Measurements from ENCODE around the gene LMBRD1. TPM values are rescaled to one million over a fixed set of nuclear protein-coding genes. Genes with fewer than 3 reads are reported as not detected.

Gene LMBRD1
- total and polyA plus RNA-seq, 2 experiments from 2014 or later, result 54.3 to 88.6 TPM

- Histone ChIP-seq H3K4me3 (no peak overlapping the region), H3K27me3 (no peaks in the 10 kb centered on the region), H3K27ac (no peak overlapping the region), H3K4me2 (no peak overlapping the region), H3K4me1 (ENCODE audit: insufficient read depth) (no peaks in the 10 kb centered on the region), H2AFZ (no peak overlapping the region), H3K9me3 (ENCODE audit: low read depth) (no peaks in the 10 kb centered on the region), H3K9me2 (replicated peaks; ENCODE audit: insufficient read depth) (no peaks in the 10 kb centered on the region), H3K79me2 (no peaks in the 10 kb centered on the region), H3K36me3 (replicated peaks; ENCODE audit: insufficient read depth, low read depth) (no peaks in the 10 kb centered on the region), H4K20me1 (ENCODE audit: insufficient read depth, poor library complexity, severe bottlenecking) (no peaks in the 10 kb centered on the region)
- no peak for DNase-seq (ENCODE audit: low spot score)
- TF ChIP-seq EZH2phosphoT487 (IDR thresholded peaks at IDR 0.05; ENCODE audit: low read depth, severe bottlenecking, unreplicated experiment) (no peak), CTCF (IDR thresholded peaks at IDR 0.05; ENCODE audit: poor library complexity) (no peak), EZH2 (IDR thresholded peaks at IDR 0.05; ENCODE audit: borderline replicate concordance) (no peak)
- 39% methylated on average over 4 of the region's 4 CpGs for WGBS (ENCODE audit: low lambda C conversion rate, missing lambda C conversion rate)
Observed at GRCh38 chr6:69631552-69632346, 165.1 kb downstream of the LMBRD1 start.

GRCh38 chr6:69630767-69631166, 166.0 kb downstream of the LMBRD1 start:
- H3K4me1 ChIP-seq (ENCODE audit: insufficient read depth), result no peaks in the 10 kb centered on the region
- no peaks in the 10 kb centered on the region for H3K9me3 ChIP-seq (ENCODE audit: low read depth)
- H3K27me3 ChIP-seq, result no peaks in the 10 kb centered on the region
- no peak overlapping the region for H3K4me3 ChIP-seq
- WGBS (ENCODE audit: low lambda C conversion rate, missing lambda C conversion rate), result 97% methylated on average over 1 of the region's 1 CpG
- no peaks in the 10 kb centered on the region for H4K20me1 ChIP-seq (ENCODE audit: insufficient read depth, poor library complexity, severe bottlenecking)
- DNase-seq (ENCODE audit: low spot score), result no peak
- H3K36me3 ChIP-seq (replicated peaks; ENCODE audit: insufficient read depth, low read depth), result no peaks in the 10 kb centered on the region
- no peaks in the 10 kb centered on the region for H3K79me2 ChIP-seq
- no peak overlapping the region for H2AFZ ChIP-seq
- H3K9me2 ChIP-seq (replicated peaks; ENCODE audit: insufficient read depth), result no peaks in the 10 kb centered on the region
- H3K4me2 ChIP-seq, result no peak overlapping the region
- H3K27ac ChIP-seq, result no peak overlapping the region
- no peak for TF ChIP-seq EZH2 (IDR thresholded peaks at IDR 0.05; ENCODE audit: borderline replicate concordance)
- TF ChIP-seq EZH2phosphoT487 (IDR thresholded peaks at IDR 0.05; ENCODE audit: low read depth, severe bottlenecking, unreplicated experiment), result no peak
- no peak for TF ChIP-seq CTCF (IDR thresholded peaks at IDR 0.05; ENCODE audit: poor library complexity)

- H3K9me2 ChIP-seq (replicated peaks; ENCODE audit: insufficient read depth), result no peaks in the 10 kb centered on the region
- no peaks in the 10 kb centered on the region for H4K20me1 ChIP-seq (ENCODE audit: insufficient read depth, poor library complexity, severe bottlenecking)
- H3K36me3 ChIP-seq (replicated peaks; ENCODE audit: insufficient read depth, low read depth), result no peaks in the 10 kb centered on the region
- DNase-seq (ENCODE audit: low spot score), result no peak
- TF ChIP-seq EZH2 (IDR thresholded peaks at IDR 0.05; ENCODE audit: borderline replicate concordance), result no peak
- no peak for TF ChIP-seq EZH2phosphoT487 (IDR thresholded peaks at IDR 0.05; ENCODE audit: low read depth, severe bottlenecking, unreplicated experiment)
- no peak for TF ChIP-seq CTCF (IDR thresholded peaks at IDR 0.05; ENCODE audit: poor library complexity)
- H3K4me1 ChIP-seq (ENCODE audit: insufficient read depth), result no peaks in the 10 kb centered on the region
- H3K79me2 ChIP-seq, result no peaks in the 10 kb centered on the region
- WGBS (ENCODE audit: low lambda C conversion rate, missing lambda C conversion rate), result 0% methylated on average over 1 of the region's 1 CpG
- H3K4me2 ChIP-seq, result no peak overlapping the region
- no peak overlapping the region for H3K27ac ChIP-seq
- H2AFZ ChIP-seq, result no peak overlapping the region
- no peaks in the 10 kb centered on the region for H3K27me3 ChIP-seq
- no peaks in the 10 kb centered on the region for H3K9me3 ChIP-seq (ENCODE audit: low read depth)
- no peak overlapping the region for H3K4me3 ChIP-seq
Observed at GRCh38 chr6:69627625-69628024, 169.2 kb downstream of the LMBRD1 start.

All from hepatocyte (in vitro differentiated cells).